Measurements from ENCODE around the gene YKT6.

The YKT6 gene

GRCh38 chr7:44223362-44224079 lies 22.7 kb downstream of the YKT6 start (continued):
- TF ChIP-seq ZNF157 (tag by site-specific recombination; IDR thresholded peaks at IDR 0.05) = no peak
- 0 out of 2 replicates have a peak, but pooled peaks have one; percentile 58 for TF ChIP-seq SP7 (tag by site-specific recombination; IDR thresholded peaks at IDR 0.05)
- peak; percentile 62 for TF ChIP-seq ZFHX2 (tag by site-specific recombination; conservative IDR thresholded peaks at IDR 0.05)
- TF ChIP-seq SETDB1 (IDR thresholded peaks at IDR 0.05; ENCODE audit: insufficient read length, low read length) = no peak
- 0 out of 2 replicates have a peak, but pooled peaks have one; percentile 20 for TF ChIP-seq KLF17 (tag by site-specific recombination; IDR thresholded peaks at IDR 0.05)
- TF ChIP-seq ZFP69B (tag by site-specific recombination; IDR thresholded peaks at IDR 0.05) = no peak
- TF ChIP-seq KLF1 (tag by site-specific recombination; IDR thresholded peaks at IDR 0.05) = peak; percentile 42; the same call in 1 of the 2 replicates
- TF ChIP-seq ZNF133 (tag by site-specific recombination; IDR thresholded peaks at IDR 0.05) = no peak
- peak; percentile 46 for TF ChIP-seq GLIS1 (tag by site-specific recombination; IDR thresholded peaks at IDR 0.05)
- TF ChIP-seq KLF9 (tag by site-specific recombination; IDR thresholded peaks at IDR 0.05; ENCODE audit: low read depth) = peak; percentile 27; the same call in 1 of the 2 replicates
- no peak for TF ChIP-seq ZBTB26 (tag by site-specific recombination; optimal IDR thresholded peaks at IDR 0.05)
- TF ChIP-seq KLF7 (tag by site-specific recombination; IDR thresholded peaks at IDR 0.05; ENCODE audit: borderline replicate concordance) = no peak
- TF ChIP-seq ATF2 (tag by site-specific recombination; IDR thresholded peaks at IDR 0.05; ENCODE audit: low read depth) = peak; percentile 65; the same call in 1 of the 2 replicates
- TF ChIP-seq ZNF221 (tag by site-specific recombination; IDR thresholded peaks at IDR 0.05; ENCODE audit: borderline replicate concordance) = no peak
- no peak for TF ChIP-seq ZNF169 (tag by site-specific recombination; IDR thresholded peaks at IDR 0.05)
- TF ChIP-seq ZNF366 (tag by site-specific recombination; conservative IDR thresholded peaks at IDR 0.05) = no peak
- no peak for TF ChIP-seq ZNF280D (tag by site-specific recombination; IDR thresholded peaks at IDR 0.05)
- TF ChIP-seq ZNF704 (tag by site-specific recombination; IDR thresholded peaks at IDR 0.05) = no peak
- no peak for TF ChIP-seq ZNF580 (tag by site-specific recombination; IDR thresholded peaks at IDR 0.05)
- TF ChIP-seq ZNF362 (tag by site-specific recombination; IDR thresholded peaks at IDR 0.05) = no peak
- TF ChIP-seq ZNF510 (tag by site-specific recombination; IDR thresholded peaks at IDR 0.05; ENCODE audit: insufficient replicate concordance) = no peak
- TF ChIP-seq EGR2 (tag by site-specific recombination; IDR thresholded peaks at IDR 0.05; ENCODE audit: low read depth) = peak; percentile 64
- no peak for TF ChIP-seq ZNF501 (tag by site-specific recombination; IDR thresholded peaks at IDR 0.05)
- no peak for TF ChIP-seq GLI4 (tag by site-specific recombination; IDR thresholded peaks at IDR 0.05)
- TF ChIP-seq ZBTB48 (tag by site-specific recombination; IDR thresholded peaks at IDR 0.05) = no peak
- peak; percentile 63 for TF ChIP-seq SCRT2 (tag by site-specific recombination; IDR thresholded peaks at IDR 0.05)
- peak; percentile 82 for TF ChIP-seq PRDM1 (tag by site-specific recombination; IDR thresholded peaks at IDR 0.05)
- TF ChIP-seq ZNF23 (tag by site-specific recombination; IDR thresholded peaks at IDR 0.05; ENCODE audit: borderline replicate concordance) = no peak

Data from HEK293 (cell line).